WTC11 (cell line): ENCODE data around the gene CA11. TPM values are rescaled to one million over a fixed set of nuclear protein-coding genes. Genes with fewer than 3 reads are reported as not detected.

ENCODE experiments used
- ATAC-seq: fragments of 200-7000 bp; cut with Tn5 transposase; 2 replicates; pipeline ENCODE4 v1.10.0; 2021; ENCODE audit warnings: mild to moderate bottlenecking, moderate library complexity
- CTCF ChIA-PET: fragments of 300-600 bp; sonication (Branson Sonifier 250); formaldehyde crosslinking; loops from one replicate; lab custom pipeline; 2021; ENCODE audit warnings: antibody characterized with exemption; lab: Charles Lee
- POLR2A ChIA-PET: fragments of 350-600 bp; sonication (Branson Sonifier 250); formaldehyde crosslinking; loops from one replicate; lab custom pipeline; 2021; ENCODE audit warnings: antibody characterized with exemption; lab: Charles Lee
- DNase-seq: peaks from one replicate; pipeline ENCODE4 v3.0.0; 2021; ENCODE audit warnings: low spot score
- H3K27ac Mint-ChIP-seq: 2 replicates; pipeline ENCODE4 v1.8.0; 2021; ENCODE audit warnings: mixed read lengths
- H3K27me3 Mint-ChIP-seq: 2 replicates; pipeline ENCODE4 v1.8.0; 2021; ENCODE audit warnings: low read depth, mild to moderate bottlenecking, moderate library complexity, mixed read lengths
- H3K36me3 Mint-ChIP-seq: 2 replicates; pipeline ENCODE4 v1.8.0; 2021; ENCODE audit warnings: mixed read lengths
- H3K4me1 Mint-ChIP-seq: 2 replicates; pipeline ENCODE4 v1.8.0; 2022; ENCODE audit warnings: mixed read lengths
- H3K4me3 Mint-ChIP-seq: 2 replicates; pipeline ENCODE4 v1.8.0; 2021; ENCODE audit warnings: mild to moderate bottlenecking, moderate library complexity, mixed read lengths
- H3K9me3 Mint-ChIP-seq: 2 replicates; pipeline ENCODE4 v1.8.0; 2021; ENCODE audit warnings: mixed read lengths
- ATF1 ChIP-seq: sonication (generic); formaldehyde crosslinking; IDR thresholded peaks from 2 replicates; pipeline ENCODE4 v1.8.1; 2023; ENCODE audit warnings: mild to moderate bottlenecking, moderate library complexity, missing genetic modification reagents
- CDX4 ChIP-seq: fragments of 250-450 bp; sonication (Bioruptor Pico); IDR thresholded peaks from 2 replicates; pipeline ENCODE4 v1.9.0; 2021; ENCODE audit warnings: moderate library complexity, mild to moderate bottlenecking, inconsistent platforms, borderline replicate concordance
- E2F5 ChIP-seq: sonication (generic); formaldehyde crosslinking; IDR thresholded peaks from 2 replicates; pipeline ENCODE4 v1.8.1; 2022; ENCODE audit warnings: mild to moderate bottlenecking, moderate library complexity, missing genetic modification reagents
- HMGXB4 ChIP-seq: sonication (generic); formaldehyde crosslinking; IDR thresholded peaks from 2 replicates; pipeline ENCODE4 v1.8.1; 2023; ENCODE audit warnings: mild to moderate bottlenecking, moderate library complexity, missing genetic modification reagents
- IRF2 ChIP-seq: sonication (generic); formaldehyde crosslinking; IDR thresholded peaks from 2 replicates; pipeline ENCODE4 v1.8.0; 2022; ENCODE audit warnings: low read depth, missing genetic modification reagents, borderline replicate concordance
- KAT7 ChIP-seq: sonication (generic); formaldehyde crosslinking; IDR thresholded peaks from 2 replicates; pipeline ENCODE4 v1.8.1; 2023; ENCODE audit warnings: missing genetic modification reagents, mild to moderate bottlenecking, borderline replicate concordance
- NFATC4 ChIP-seq: fragments of 250-450 bp; sonication (Bioruptor Pico); IDR thresholded peaks from 2 replicates; pipeline ENCODE4 v1.9.0; 2021; ENCODE audit warnings: mild to moderate bottlenecking
- OVOL2 ChIP-seq: fragments of 250-450 bp; sonication (Bioruptor Pico); IDR thresholded peaks from 2 replicates; pipeline ENCODE4 v1.9.0; 2021; ENCODE audit warnings: mild to moderate bottlenecking, borderline replicate concordance
- RORB ChIP-seq: fragments of 250-450 bp; sonication (Bioruptor Pico); IDR thresholded peaks from 2 replicates; pipeline ENCODE4 v1.9.0; 2021; ENCODE audit warnings: mild to moderate bottlenecking
- SMAD4 ChIP-seq: sonication (generic); formaldehyde crosslinking; IDR thresholded peaks from 2 replicates; pipeline ENCODE4 v1.8.0; 2022; ENCODE audit warnings: mild to moderate bottlenecking, missing genetic modification reagents
- ZNF263 ChIP-seq: sonication (generic); formaldehyde crosslinking; IDR thresholded peaks from 2 replicates; pipeline ENCODE4 v1.8.1; 2022; ENCODE audit warnings: low read depth, mild to moderate bottlenecking, moderate library complexity, missing genetic modification reagents
- ZNF281 ChIP-seq: sonication (generic); formaldehyde crosslinking; IDR thresholded peaks from 2 replicates; pipeline ENCODE4 v1.8.0; 2023; ENCODE audit warnings: mild to moderate bottlenecking, missing genetic modification reagents
- ZNF396 ChIP-seq: fragments of 250-450 bp; sonication (Bioruptor Pico); IDR thresholded peaks from 2 replicates; pipeline ENCODE4 v1.8.0; 2021; ENCODE audit warnings: mild to moderate bottlenecking, moderate library complexity, borderline replicate concordance
- ZNF423 ChIP-seq: fragments of 250-450 bp; sonication (Bioruptor Pico); IDR thresholded peaks from 2 replicates; pipeline ENCODE4 v2.1.2; 2022; ENCODE audit warnings: mild to moderate bottlenecking, moderate library complexity
- total RNA-seq: library from RNA; stranded (reverse); gene quantifications from 3 replicates; pipeline ENCODE4 v1.2.3, GENCODE V29; 2021
- TF ChIP-seq, protein P1 (sequence below): sonication (generic); formaldehyde crosslinking; IDR thresholded peaks from 2 replicates; pipeline ENCODE4 v1.8.1; 2023; ENCODE audit warnings: mild to moderate bottlenecking, missing genetic modification reagents
- TF ChIP-seq, protein P2 (sequence below): fragments of 200-600 bp; IDR thresholded peaks from 2 replicates; pipeline ENCODE4 v1.8.0; 2022; ENCODE audit warnings: antibody characterized with exemption
- TF ChIP-seq, protein P3 (sequence below): sonication (generic); formaldehyde crosslinking; IDR thresholded peaks from 2 replicates; pipeline ENCODE4 v1.8.0; 2022; ENCODE audit warnings: mild to moderate bottlenecking, missing genetic modification reagents

Gene CA11
- total RNA-seq, 1 experiment from 2014 or later: 41.4 TPM

DNA sequence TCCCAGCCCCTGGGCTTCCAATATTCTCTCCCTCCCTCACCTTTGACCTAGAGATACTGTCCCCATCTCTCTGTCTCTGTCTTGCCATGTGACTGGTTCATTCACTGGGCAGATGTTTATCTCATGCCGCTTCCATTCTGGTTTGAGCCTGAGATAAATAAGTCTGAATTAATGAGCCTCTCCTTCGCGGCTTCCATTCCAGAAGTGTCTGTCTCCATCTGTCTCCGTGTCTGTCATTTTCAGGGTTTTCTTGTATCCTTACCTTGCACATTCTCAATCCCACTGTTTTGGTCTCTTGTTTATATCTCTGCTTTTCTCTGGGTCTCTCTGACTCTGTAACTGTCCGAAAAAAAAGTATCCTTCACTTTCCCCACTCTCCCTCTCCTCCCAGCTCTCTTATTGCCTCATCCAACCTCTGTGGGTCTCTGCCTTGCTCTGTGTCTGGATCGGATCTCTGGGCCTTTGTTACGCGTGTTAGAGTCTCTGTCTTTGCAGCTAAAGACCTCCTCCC, 22.4 kb downstream of the CA11 start:
- Mint-ChIP-seq H3K4me1 (peaks cover 26% of the 10 kb centered on the region), H3K9me3 (no peaks in the 10 kb centered on the region), H3K27me3 (no peaks in the 10 kb centered on the region; the same call in 1 of the 2 replicates), H3K27ac (peak overlapping the region; percentile 97), H3K36me3 (peaks cover 7% of the 10 kb centered on the region), H3K4me3 (peak overlapping the region; percentile 73)
- no peak for ATAC-seq
- ChIA-PET CTCF (interaction anchor here (0.8 to 1.9 kb wide), 9 partner anchors 9 to 165 kb away, joined by 3 to 12 read pairs (median 5); partner anchors contain the start of genes CA11 and FAM83E), POLR2A (interaction anchor here (0.6 to 1.8 kb wide), 5 partner anchors 9 to 290 kb away, joined by 3 to 16 read pairs (median 4); partner anchors contain the start of gene FAM83E)
- no peak for TF ChIP-seq CDX4 (CRISPR knock-in tag)
- TF ChIP-seq ZNF423 (CRISPR knock-in tag): no peak
- no peak for TF ChIP-seq SMAD4 (CRISPR knock-in tag)
- no peak for TF ChIP-seq NFATC4 (CRISPR knock-in tag)
- TF ChIP-seq KAT7 (CRISPR knock-in tag): no peak
- no peak for TF ChIP-seq ZNF263
- TF ChIP-seq OVOL2 (CRISPR knock-in tag): no peak
- TF ChIP-seq RORB (CRISPR knock-in tag): no peak
- no peak for TF ChIP-seq ZNF281 (CRISPR knock-in tag)
- TF ChIP-seq HMGXB4: no peak
- TF ChIP-seq, protein P1, sequence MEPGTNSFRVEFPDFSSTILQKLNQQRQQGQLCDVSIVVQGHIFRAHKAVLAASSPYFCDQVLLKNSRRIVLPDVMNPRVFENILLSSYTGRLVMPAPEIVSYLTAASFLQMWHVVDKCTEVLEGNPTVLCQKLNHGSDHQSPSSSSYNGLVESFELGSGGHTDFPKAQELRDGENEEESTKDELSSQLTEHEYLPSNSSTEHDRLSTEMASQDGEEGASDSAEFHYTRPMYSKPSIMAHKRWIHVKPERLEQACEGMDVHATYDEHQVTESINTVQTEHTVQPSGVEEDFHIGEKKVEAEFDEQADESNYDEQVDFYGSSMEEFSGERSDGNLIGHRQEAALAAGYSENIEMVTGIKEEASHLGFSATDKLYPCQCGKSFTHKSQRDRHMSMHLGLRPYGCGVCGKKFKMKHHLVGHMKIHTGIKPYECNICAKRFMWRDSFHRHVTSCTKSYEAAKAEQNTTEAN: no peak
- no peak for TF ChIP-seq IRF2
- TF ChIP-seq, protein P2, sequence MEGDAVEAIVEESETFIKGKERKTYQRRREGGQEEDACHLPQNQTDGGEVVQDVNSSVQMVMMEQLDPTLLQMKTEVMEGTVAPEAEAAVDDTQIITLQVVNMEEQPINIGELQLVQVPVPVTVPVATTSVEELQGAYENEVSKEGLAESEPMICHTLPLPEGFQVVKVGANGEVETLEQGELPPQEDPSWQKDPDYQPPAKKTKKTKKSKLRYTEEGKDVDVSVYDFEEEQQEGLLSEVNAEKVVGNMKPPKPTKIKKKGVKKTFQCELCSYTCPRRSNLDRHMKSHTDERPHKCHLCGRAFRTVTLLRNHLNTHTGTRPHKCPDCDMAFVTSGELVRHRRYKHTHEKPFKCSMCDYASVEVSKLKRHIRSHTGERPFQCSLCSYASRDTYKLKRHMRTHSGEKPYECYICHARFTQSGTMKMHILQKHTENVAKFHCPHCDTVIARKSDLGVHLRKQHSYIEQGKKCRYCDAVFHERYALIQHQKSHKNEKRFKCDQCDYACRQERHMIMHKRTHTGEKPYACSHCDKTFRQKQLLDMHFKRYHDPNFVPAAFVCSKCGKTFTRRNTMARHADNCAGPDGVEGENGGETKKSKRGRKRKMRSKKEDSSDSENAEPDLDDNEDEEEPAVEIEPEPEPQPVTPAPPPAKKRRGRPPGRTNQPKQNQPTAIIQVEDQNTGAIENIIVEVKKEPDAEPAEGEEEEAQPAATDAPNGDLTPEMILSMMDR: no peak
- TF ChIP-seq ZNF396 (CRISPR knock-in tag): no peak
- TF ChIP-seq, protein P3, sequence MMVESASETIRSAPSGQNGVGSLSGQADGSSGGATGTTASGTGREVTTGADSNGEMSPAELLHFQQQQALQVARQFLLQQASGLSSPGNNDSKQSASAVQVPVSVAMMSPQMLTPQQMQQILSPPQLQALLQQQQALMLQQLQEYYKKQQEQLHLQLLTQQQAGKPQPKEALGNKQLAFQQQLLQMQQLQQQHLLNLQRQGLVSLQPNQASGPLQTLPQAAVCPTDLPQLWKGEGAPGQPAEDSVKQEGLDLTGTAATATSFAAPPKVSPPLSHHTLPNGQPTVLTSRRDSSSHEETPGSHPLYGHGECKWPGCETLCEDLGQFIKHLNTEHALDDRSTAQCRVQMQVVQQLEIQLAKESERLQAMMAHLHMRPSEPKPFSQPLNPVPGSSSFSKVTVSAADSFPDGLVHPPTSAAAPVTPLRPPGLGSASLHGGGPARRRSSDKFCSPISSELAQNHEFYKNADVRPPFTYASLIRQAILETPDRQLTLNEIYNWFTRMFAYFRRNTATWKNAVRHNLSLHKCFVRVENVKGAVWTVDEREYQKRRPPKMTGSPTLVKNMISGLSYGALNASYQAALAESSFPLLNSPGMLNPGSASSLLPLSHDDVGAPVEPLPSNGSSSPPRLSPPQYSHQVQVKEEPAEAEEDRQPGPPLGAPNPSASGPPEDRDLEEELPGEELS: no peak
- TF ChIP-seq E2F5 (CRISPR knock-in tag): no peak
- TF ChIP-seq ATF1 (CRISPR knock-in tag): no peak
- no peak for DNase-seq
